Parietal lobe (tissue), 2 donors: ENCODE data around the gene CXorf49. TPM values are rescaled to one million over a fixed set of nuclear protein-coding genes. Genes with fewer than 3 reads are reported as not detected.

Experiments
- small RNA-seq: library from RNA; depleted of rRNA; stranded (forward); fragments of <200 nt; gene quantifications from one replicate; pipeline ENCODE3, GENCODE V24; 2014; ENCODE audit warnings: low replicate concordance
- total RNA-seq: library from RNA; depleted of rRNA; stranded (reverse); fragments of >200 nt; gene quantifications from one replicate; pipeline ENCODE4 v1.2.3, GENCODE V29; 2014

Gene CXorf49
- not detected for total RNA-seq

GRCh38 chrX:71718185-71718584 is at the start of gene CXorf49:
TSS of gene CXorf49 (minus strand) at chrX:71718285. CDS start at chrX:71718151, 134 bp downstream.

GRCh38 chrX:71763049-71763448 is 45.0 kb upstream of the CXorf49 start, which contains the start of gene CXorf49B:
TSS of gene CXorf49B (plus strand) at chrX:71763349. CDS start at chrX:71763424, 75 bp downstream.

GRCh38 chrX:71667328-71668247 is 50.5 kb downstream of the CXorf49 start, which contains the start of gene LOC101059915:
TSS of gene LOC101059915 (plus strand) at chrX:71667546.

Small RNA genes lying within 50 kb of the gene (small RNA-seq; reads per million reads assigned to genes)
- gene BX276092.4 (not detected), gene BX276092.6 (not detected), gene BX276092.8 (not detected)

Other genes starting within 250 kb of the CXorf49 start
- 406 TPM for gene OGT, start 185.2 kb downstream of the CXorf49 start, total RNA-seq
- 5.3 TPM for gene GCNA, start 139.8 kb downstream of the CXorf49 start, total RNA-seq
- gene CXCR3, start 99.8 kb downstream of the CXorf49 start, total RNA-seq: not detected
- gene CXorf49B, start 45.1 kb upstream of the CXorf49 start, total RNA-seq: not detected
- gene NHSL2, start 192.6 kb upstream of the CXorf49 start, total RNA-seq: 1.3 TPM